Stimulated activated CD4-positive, alpha-beta T cell treated with anti-CD3 and anti-CD28 coated beads, TNF-alpha, amount 100 ng/mL, for 48 hours (primary cell): ENCODE data around the gene ISLR.
"Not testable (repeated sequence)": the region's sequence is repeated elsewhere in the genome, so short reads cannot be mapped to it uniquely, and the experiment has no call there.

ENCODE experiments used
- DNase-seq, 3 donors: peaks; one replicate each; pipeline ENCODE4 v3.0.0-alpha.2; 2020; ENCODE audit warnings: low read depth in 3 of 3

ISLR gene

DNA sequence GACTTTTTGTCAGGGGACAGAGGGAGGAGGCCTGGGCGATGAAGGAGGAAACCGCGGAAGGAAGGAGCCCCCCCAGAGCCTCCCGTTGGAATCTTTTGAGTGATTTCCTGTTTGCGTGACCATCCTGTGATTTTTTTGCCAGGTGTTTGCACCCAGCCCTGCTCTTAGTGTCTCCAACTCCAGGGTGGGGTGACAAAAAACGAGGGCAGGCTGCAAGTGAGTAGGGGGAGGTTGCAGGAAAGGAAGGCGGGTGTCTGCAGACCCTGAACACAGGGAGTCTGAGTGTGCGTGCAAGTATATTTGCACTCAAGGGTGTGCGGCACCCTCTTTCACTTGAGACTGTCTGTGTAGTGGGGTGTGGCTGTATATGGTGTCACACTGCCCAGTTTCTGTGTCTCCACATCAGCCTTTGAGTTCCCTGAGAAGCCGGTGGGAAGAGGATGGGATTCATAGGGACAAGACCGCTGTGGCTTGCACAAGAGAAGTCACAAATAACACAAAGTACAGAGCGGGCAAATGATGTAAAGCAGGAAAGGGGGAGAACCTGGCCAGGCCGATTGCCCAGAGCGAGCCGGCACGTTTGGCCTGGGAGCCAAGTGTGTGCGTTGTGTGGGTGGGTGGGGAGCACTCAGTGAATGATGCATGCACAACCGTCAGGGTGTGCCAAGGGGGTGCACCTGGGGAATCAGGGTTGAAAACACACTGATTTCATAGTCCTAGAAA is 36.5 kb upstream of the ISLR start:
- no peak for DNase-seq

DNA sequence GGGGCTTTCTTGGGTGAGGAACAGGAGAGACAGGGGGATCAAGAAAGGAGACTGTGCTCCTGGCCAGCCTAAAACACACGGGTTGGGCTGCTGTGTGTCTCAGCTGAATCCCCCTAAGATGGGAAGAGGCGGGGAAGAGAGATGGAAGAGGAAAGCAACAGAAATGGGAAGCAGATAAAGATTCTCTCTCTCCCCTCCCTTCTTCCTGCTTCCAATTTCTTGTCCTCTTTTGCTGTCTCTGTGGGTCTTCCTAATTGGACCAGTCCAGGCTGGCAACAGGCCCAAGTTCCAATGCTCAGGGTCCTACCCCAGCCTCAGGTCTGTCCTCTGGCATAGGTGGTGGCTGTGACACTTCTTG is 36.0 kb upstream of the ISLR start:
- DNase-seq = no peak

DNA sequence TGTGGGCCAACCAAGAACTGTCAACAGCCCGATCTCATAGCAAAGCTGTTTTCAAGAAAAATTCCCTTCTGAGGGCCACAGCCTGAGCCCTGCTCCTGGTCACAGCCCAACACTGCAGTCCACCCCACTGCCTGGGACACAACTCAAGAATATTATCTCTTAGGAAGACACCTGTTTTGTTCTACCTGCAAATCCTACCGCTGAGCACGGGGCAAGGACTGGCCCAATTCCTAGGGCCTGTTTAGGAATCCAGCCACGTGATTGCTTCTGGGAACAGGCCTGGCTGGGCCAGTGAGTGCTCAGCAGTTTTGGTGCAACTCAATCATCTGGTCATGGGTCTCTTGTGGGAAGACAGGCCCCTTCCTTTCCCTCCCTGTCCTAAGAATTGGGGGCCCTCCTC is 34.9 kb upstream of the ISLR start:
- no peak for DNase-seq

DNA sequence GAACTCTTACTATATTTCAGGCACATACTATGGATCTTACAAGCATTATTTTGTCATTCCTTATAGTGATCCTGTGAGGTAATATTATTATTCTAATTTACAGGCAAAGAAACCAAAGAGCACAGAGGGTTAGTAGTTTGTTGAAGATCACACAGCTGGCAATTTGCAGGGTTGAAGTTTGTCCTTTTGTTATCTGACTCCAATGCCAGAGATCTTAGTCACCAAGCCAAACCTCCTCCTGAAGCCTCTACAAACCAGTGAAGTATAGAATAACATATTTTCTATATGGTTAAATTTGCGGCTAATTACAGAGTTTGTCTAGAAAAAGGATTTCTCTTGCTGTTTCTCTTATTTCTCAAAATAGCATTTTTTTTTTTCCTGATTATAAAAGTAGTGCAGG is 31.9 kb upstream of the ISLR start:
- no peak for DNase-seq

DNA sequence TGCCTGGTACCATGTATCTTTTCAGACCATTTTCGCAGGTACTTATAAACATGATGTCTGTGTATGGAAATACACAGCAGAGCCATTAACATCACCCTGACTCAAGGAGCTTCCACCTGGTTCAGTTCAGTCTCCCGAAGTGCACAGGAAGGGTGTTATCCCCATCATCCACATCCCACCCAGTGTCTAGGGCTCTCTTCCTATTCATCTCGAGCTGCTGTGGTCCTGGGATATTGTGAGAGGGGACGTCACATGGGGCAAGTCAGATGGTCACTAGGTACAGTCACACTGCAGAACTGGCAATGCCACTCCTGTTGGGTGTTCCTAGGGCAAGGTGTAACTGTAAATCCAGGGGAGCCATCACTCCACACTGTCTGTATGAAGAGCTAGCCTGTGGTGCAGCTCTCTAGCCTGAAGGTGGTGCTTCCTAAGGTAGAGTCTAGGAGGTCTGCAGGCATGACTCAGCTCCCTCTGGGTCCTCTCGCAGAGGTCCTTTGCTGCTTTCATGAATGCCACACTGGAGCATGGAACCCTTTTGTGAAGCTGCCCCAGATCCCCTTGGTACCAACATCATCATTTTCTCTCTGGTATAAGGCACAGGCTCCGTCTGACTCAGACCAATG is 29.2 kb upstream of the ISLR start:
- no peak for DNase-seq

DNA sequence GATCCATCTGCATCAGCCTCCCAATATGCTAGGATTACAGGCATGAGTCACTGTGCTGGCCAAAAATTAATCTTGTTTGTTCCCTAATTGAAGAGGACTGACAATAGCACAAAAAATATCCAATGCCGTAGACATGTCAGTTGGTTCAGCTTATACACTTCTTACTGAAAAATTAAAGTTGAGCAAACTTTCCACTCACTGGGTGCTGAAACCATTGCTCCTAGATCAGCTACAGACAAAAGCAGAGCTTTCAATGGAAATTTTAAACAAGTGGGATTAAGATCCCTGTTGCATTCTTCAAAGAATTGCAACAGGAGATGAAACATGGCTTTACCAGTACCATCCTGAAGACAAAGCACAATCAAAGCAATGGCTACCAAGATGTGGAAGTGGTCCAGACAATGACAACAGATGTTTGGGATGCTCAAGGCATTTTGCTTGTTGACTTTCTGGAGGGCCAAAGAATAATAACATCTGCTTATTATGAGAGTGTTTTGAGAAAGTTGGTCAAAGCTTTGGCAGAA is 27.2 kb upstream of the ISLR start:
- DNase-seq = no peak

DNA sequence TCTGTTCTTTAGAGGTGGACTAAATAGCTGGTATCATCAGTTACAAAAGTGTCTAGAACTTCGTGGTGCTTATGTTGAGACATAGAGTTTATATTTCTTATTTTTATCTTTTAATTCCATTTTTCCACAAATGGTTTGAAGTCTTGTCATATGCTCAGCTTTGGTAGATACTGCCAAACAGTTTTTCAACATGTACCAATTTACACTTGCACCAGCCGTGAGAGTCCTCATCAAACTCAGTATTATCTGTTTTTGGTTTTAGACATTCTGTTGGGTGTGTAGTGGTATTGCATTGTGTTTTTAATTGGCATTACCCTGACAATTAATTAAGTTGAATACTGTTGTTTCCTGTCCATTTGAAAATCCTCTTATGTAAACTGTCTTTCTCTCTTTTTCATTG is 26.5 kb upstream of the ISLR start:
- DNase-seq = no peak

DNA sequence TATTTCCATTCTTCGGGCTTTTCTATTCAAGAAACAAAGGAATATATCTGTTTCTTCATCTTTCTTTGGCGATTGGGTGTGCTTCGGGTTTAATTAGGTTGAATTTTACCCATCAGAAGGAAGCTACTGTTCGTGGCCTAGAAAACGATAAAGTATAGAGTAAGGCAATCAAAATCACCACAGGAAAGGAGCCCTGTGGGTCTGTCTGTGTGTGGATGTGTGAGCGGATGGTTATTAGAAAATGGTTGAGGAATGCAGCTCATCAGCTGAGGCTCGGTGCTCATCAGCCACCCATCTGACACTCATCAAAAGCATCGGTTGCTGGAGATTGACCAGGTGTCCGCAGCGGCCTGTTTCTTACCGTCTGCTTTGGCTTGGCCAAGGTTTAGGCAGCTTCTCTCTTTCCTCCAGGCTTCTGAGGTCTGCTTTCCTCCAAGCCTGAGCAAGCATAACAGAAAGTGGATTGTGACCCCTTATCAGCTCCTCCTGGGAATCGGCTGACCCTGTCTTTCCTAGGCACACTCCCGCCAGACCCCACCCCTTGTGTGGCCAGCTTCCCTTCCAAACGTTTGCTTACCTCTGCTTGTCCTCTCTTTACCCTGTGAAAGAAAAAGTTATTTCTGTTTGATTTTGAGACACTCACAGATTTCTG is 17.6 kb upstream of the ISLR start:
- DNase-seq = no peak

DNA sequence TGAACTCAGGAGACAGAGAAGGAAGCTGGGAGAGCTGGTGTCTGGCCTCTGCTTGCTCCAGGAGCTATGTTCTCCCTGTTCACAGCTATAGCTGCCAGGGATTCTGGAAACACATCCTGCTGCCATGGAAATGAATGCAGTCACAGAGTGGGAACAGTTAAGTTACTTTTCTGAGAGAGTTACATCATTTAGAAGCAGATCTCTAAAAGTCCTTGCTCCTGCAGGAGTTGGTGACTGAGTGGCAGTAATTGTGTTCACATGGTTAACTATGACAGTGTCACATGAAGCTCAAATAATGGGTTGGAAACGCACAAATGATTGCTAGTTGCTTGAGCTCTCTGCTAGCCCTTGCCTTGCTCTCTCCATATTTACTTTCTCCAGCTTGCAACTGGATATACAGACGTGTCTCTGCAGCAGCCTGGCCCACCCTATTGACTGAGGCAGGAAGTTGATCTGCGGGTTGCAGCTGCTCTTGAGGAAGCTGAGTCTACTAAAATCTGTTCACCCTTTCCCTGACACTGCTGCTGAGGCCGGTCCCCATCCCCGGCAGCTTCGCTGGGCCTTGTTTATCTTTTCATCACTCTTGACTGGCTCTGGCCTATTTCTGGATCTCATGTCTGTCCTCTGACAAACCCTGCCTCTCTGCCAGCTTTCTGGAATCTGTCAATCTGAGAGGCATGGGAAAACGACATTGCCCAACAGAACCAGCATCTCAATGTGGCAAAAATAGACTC is 16.7 kb upstream of the ISLR start:
- DNase-seq = no peak

DNA sequence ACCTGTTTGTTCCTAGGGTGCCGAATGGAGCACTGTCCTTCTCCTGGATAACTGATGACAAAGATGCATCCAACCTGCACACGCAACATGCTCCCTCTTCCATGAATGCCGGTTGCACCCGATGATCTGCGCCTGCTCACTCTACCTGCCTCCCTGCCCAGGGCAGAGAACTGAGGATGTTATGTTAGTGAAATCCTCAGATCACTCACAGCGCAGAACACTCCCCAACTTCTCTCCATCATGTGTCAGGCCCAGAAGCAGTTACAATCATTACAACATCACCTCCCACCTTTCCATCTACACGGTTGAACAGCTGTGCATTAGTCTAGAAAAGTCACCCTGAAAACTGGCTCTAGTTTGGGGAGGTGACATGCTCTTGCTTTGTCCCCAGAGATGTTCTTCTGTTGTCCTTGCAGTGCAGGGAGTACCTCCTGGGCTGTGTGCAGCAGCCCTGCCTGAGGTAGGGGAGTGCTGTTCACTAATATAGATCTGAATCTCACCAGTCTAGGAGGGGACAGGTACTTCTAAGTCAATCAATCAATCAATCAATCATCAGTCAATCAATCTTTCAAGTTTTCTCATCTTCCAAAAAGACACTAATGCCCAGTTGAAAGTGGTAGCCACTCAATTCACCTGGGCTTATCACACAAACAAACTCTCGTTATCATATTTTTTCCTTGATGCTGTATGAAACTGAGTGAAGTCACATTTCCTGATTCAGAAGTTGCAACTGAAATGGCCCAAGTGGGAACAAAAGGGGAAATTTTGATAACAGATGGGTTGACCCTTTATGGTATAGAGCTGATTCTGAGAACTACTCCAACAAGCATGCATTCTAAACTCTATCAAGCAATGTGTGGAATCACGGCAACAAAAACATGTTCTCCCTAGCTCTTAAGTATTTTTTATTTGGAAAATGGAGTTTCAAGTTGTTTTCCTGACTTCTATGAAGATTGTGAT is 15.4 kb upstream of the ISLR start:
- DNase-seq = no peak

DNA sequence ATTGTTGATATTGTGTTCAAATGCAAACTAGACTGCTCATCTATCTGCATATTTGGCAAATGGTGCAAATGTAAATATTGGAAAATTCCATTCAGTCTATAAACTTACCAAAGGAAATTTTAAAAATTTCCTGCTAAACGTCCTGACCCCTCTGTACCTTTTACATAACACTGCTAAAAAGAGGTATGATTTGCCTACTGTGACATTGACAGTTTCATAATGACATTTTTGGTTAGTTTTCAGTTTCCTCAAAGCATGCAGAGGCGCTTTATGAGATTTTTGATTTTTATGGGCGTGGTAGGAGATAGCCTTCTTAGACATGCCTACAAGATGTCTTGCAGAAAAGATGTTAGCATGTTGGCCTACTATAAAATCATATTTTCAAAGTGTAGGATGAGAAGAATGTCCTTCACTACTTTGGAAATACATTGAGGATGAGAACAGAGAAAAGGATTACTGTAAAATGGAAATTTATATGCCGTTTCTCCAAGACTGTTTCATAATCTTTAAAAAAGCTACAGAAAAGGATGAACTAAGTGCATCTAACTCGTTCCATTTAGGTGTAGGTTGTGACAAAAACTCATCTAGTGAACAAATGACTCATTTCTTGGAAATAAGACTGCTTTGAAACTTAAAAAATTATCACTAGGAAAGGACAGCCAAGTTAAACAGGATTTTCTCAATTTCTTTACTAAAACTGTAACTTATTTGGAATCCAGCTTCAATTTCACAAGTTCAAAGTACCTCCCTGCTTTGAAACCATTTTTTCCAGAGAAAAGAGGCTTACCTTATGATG is 14.5 kb upstream of the ISLR start:
- DNase-seq = no peak

DNA sequence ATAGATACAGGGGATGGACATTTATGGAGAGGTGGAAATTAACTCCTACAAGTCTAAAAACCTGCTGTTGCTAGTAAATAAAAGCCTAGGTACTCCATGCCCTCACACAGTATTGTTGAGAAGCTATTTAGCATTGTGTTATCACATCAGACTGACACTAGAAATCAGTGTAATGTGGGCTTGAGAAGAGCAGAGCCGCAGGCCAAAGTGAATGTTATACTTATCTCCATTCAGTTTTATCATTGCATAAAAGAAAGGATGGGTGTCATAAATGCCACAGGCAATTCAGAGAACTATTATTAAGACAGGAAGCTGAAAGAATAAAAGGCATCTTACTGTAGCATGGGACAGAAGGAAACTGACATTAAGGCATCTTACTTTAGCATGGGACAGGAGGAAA is 13.7 kb upstream of the ISLR start:
- DNase-seq = no peak

DNA sequence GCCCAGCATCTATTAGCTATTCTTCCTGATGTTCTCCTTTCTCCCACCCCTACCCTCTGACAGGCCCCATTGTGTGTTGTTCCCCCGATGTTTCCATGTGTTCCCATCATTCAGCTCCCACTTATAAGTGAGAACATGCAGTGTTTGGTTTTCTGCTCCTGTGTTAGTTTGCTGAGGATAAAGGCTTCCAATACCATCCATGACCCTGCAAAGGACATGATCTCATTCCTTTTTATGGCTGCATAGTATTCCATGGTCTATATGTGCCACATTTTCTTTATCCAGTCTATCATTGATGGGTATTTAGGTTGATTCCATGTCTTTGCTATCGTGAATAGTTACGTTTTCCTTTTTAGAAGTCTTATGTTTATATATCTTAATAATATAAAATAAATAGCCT is 13.1 kb upstream of the ISLR start:
- DNase-seq = not testable (repeated sequence)

DNA sequence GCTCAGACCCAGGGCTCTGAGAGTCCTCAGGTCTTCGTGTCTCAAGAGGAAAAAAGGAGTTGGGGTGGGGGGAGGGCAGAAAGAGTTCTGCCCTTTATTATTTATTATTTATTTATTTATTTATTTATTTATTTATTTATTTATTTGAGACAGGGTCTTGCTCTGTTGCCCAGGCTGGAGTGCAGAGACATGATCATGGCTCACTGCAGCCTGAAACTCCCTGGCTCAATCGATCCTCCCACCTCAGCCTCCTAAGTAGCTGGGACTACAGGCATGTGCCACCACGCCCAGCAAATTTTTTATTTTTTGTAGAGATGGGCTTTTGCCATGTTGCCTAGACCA is 11.3 kb upstream of the ISLR start:
- DNase-seq = not testable (repeated sequence)

DNA sequence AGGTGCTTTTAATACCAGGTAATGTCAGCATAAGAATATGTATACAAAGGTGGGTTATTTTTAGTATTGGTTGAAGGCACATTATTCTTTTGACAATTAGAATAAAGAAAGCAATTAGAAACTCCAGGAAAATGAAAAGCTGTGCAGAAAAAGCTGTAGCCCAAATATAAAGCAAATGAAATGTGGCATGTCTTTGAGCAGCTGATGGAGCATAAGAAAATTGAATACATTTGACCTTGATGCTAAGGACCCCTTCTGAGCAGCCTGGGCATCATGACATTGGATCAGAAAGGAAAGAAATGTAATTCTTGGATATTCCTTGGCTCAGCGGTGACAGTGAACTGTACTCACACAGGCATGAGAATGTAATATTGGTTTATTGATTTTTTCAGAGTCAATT is 8.0 kb upstream of the ISLR start:
- DNase-seq = no peak

DNA sequence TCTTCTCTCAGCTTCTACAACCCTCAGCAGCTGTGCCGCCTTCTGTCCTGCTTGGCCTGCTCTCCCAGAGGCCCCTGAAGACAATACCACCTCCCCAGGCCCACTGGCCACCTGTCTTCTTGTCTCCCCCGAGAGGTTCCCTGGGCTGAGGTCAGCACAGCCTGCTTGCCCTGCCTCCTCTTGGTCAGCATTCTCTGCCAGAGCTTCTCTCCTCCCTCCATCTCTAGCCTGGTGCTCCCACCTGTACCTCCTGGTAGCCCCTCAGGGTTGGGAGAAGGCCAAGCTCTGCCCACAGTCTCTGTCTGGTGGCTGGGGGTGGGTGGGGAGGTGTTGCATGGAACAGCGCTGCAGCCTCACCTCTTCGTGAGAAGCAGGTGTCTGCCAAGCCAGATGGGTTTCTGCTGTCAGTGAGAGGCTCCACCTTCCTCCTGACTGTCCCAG is 5.6 kb upstream of the ISLR start:
- no peak for DNase-seq

DNA sequence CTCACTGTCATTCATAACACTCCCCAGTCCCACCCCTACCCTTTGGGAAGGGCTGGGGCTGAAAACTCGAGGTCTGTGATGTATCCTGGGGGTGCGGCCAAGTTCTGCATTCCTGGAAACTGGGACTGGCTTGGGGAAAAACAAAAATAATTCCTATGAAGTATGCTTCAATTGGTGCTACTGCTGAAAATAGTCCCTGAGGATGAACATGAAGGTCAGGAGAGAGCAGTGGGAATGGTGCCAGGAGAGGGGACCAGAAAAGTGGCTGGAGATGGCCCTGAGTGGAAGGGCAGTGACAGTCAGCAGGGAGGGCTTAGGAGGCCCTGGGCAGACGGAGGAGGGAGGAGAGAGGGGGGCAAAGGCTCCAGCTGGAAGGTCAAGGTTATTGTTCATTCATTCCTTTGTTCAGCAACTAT is 4.8 kb upstream of the ISLR start:
- DNase-seq = no peak

DNA sequence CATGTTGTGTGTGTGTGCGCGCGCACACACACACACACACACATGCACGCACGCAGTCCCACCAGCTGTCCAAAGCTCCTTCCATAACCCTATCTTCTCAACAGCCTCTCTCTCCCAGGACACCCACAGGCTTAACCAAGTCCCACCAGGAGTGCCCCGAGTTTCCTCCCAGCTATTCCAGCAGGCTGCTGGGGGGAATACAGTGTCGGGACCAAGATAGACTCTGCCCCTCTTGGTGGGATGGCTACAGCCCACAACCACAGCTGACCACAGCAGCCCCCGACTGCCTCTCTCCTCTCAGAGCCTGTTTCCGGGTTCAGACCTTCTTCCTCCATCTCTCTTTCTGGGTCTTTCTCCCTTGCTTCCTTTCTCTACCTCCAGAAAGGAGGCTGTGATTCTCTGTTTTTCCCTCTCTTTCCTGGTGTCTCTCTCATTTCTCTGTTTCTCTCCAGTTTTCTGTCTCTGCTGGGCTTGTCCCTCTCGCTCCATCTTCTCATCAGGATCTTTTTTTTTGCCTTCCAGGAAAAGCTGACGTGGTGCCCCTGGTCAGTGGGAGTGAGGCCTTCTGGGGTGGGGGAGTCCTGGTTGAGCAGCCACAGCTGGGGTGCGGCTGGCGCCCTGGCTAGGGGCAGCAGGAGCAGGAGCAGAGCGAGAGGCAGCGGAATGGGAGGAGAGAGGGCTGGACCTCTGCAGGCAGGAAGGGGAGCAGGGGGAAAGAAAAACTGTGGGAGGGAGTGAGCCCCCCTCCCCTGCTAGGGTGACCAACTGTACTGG is 3.3 kb upstream of the ISLR start:
- DNase-seq = no peak

DNA sequence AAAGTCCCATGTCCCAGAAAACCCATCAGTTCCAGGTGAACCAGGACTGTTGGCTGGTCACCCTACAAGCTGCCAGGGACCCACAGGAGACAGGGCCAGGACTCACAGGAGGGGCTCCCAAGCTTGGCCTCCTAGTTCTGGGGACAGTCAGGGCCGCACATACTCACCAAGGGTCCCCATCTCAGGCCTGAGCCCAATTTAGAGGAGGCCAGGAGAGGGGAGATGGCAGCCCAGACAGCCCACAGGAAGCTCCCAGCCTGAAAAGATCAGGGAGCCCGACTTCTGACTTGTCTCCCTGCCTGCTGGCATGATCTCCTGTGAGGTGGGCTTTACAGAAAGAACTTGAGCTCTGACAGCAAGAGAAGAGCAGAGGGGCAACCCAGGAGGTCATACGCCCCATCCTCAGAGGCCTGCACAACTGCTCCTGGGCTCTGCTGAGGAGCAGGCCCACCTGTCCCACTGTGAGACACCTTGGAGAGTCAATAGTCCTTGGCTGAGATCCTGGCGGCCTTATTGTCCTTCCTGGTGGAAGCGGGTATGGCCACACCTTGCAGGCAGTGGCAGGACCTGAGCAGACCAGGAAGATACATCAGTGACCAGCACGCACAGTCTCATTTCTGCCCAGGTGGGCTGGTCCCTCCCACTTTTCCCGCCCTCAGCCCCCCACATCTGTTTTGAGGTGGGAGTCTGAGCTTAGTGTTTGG is 2.5 kb upstream of the ISLR start:
- DNase-seq = no peak
